Neural cell (in vitro differentiated cells): ENCODE measurements around the gene SREK1. TPM values are rescaled to one million over a fixed set of nuclear protein-coding genes. Genes with fewer than 3 reads are reported as not detected.

Experiments
- H2AFZ ChIP-seq: fragments of 200-600, 300-800 bp; sonication (generic), shearing (Covaris generic); 2 replicates; pipeline ENCODE4 v1.6.0; 2014; ENCODE audit warnings: low read depth, mild to moderate bottlenecking, antibody characterized with exemption, low read length, moderate library complexity
- H3F3A ChIP-seq: fragments of 200-600 bp; shearing (Covaris generic); 2 replicates; pipeline ENCODE4 v1.6.1; 2016; ENCODE audit warnings: mild to moderate bottlenecking, moderate library complexity, mixed read lengths, antibody characterized with exemption, low read length; ENCODE audit not compliant: insufficient read depth, poor library complexity, severe bottlenecking
- H3K27ac ChIP-seq: fragments of 200-600, 300-800 bp; sonication (generic), shearing (Covaris generic); 2 replicates; pipeline ENCODE4 v1.5.1; 2014; ENCODE audit warnings: mild to moderate bottlenecking, low read length, moderate library complexity
- H3K27me3 ChIP-seq: fragments of 300-800, 200-600 bp; sonication (generic), shearing (Covaris generic); 2 replicates; pipeline ENCODE4 v1.6.0; 2014; ENCODE audit warnings: mild to moderate bottlenecking, low read depth, low read length, moderate library complexity; ENCODE audit not compliant: insufficient read depth
- H3K36me3 ChIP-seq: fragments of 300-800, 200-600 bp; sonication (generic), shearing (Covaris generic); 2 replicates; pipeline ENCODE4 v1.5.1; 2014; ENCODE audit warnings: mild to moderate bottlenecking, antibody characterized with exemption, low read length, moderate library complexity; ENCODE audit not compliant: insufficient read depth
- H3K4me2 ChIP-seq: fragments of 300-800, 200-600 bp; sonication (generic), shearing (Covaris generic); 2 replicates; pipeline ENCODE4 v1.6.0; 2014; ENCODE audit warnings: mild to moderate bottlenecking, low read length
- H3K4me3 ChIP-seq: fragments of 300-800, 200-600 bp; sonication (generic), shearing (Covaris generic); 2 replicates; pipeline ENCODE4 v1.5.1; 2014; ENCODE audit warnings: mild to moderate bottlenecking, low read length, moderate library complexity
- H3K79me2 ChIP-seq: fragments of 200-600 bp; shearing (Covaris generic); replicated peaks from 2 replicates; pipeline ENCODE4 v1.6.0; 2014; ENCODE audit warnings: mild to moderate bottlenecking, low read length, moderate library complexity; ENCODE audit not compliant: insufficient read depth
- H3K9ac ChIP-seq: fragments of 300-800, 200-600 bp; sonication (generic), shearing (Covaris generic); 2 replicates; pipeline ENCODE4 v1.6.1; 2016; ENCODE audit warnings: mild to moderate bottlenecking, low read length, mixed read lengths
- H3K9me2 ChIP-seq: fragments of 200-600 bp; shearing (Covaris generic); 2 replicates; pipeline ENCODE4 v1.6.1; 2016; ENCODE audit warnings: mild to moderate bottlenecking, low read length, mixed read lengths; ENCODE audit not compliant: insufficient read depth
- H3K9me3 ChIP-seq: fragments of 200-600, 300-800 bp; sonication (generic), shearing (Covaris generic); 2 replicates; pipeline ENCODE4 v1.6.1; 2016; ENCODE audit warnings: mild to moderate bottlenecking, mixed run types, low read length, moderate library complexity, mixed read lengths
- H4K20me1 ChIP-seq: fragments of 200-600 bp; shearing (Covaris generic); 2 replicates; pipeline ENCODE4 v1.6.1; 2016; ENCODE audit warnings: mild to moderate bottlenecking, mixed run types; ENCODE audit not compliant: insufficient read depth
- CTCF ChIP-seq: fragments of 450-650 bp; IDR thresholded peaks from 2 replicates; pipeline ENCODE4 v1.5.1; 2014; ENCODE audit warnings: antibody characterized with exemption, mild to moderate bottlenecking, moderate library complexity; ENCODE audit not compliant: poor library complexity, severe bottlenecking
- EP300 ChIP-seq: fragments of 450-650 bp; conservative IDR thresholded peaks from 2 replicates; pipeline ENCODE4 v1.6.1; 2014; ENCODE audit warnings: antibody characterized with exemption, mild to moderate bottlenecking, moderate library complexity; ENCODE audit not compliant: poor library complexity, severe bottlenecking
- EZH2 ChIP-seq: fragments of 200-600, 300-800 bp; shearing (Covaris generic), sonication (generic); IDR thresholded peaks from 2 replicates; pipeline ENCODE4 v1.6.1; 2014; ENCODE audit warnings: antibody characterized with exemption, low read length, borderline replicate concordance, mild to moderate bottlenecking; ENCODE audit not compliant: insufficient read depth, poor library complexity, severe bottlenecking
- MXI1 ChIP-seq: fragments of 450-650 bp; conservative IDR thresholded peaks from 2 replicates; pipeline ENCODE4 v1.6.1; 2014; ENCODE audit warnings: antibody characterized with exemption, mild to moderate bottlenecking; ENCODE audit not compliant: poor library complexity, severe bottlenecking
- POLR2AphosphoS5 ChIP-seq: IDR thresholded peaks from 2 replicates; pipeline ENCODE4 v1.6.1; 2012
- RAD21 ChIP-seq: fragments of 450-650 bp; conservative IDR thresholded peaks from 2 replicates; pipeline ENCODE4 v1.6.1; 2014; ENCODE audit warnings: antibody characterized with exemption, mild to moderate bottlenecking, moderate library complexity
- REST ChIP-seq: IDR thresholded peaks from 2 replicates; pipeline ENCODE4 v1.6.1; 2012; ENCODE audit warnings: borderline replicate concordance
- SMC3 ChIP-seq: fragments of 450-650 bp; conservative IDR thresholded peaks from 2 replicates; pipeline ENCODE4 v1.6.1; 2014; ENCODE audit warnings: antibody characterized with exemption, mild to moderate bottlenecking, moderate library complexity; ENCODE audit not compliant: poor library complexity
- TAF1 ChIP-seq: IDR thresholded peaks from 2 replicates; pipeline ENCODE4 v1.6.1; 2012; ENCODE audit warnings: low read depth
- polyA plus RNA-seq: library from polyadenylated mRNA; depleted of rRNA; stranded (reverse); fragments of >200 nt; gene quantifications from 2 replicates; pipeline ENCODE4 v1.2.3, GENCODE V29; 2014

SREK1 gene
- polyA plus RNA-seq, 1 donor from 2014 or later, result 73.6 TPM

DNA sequence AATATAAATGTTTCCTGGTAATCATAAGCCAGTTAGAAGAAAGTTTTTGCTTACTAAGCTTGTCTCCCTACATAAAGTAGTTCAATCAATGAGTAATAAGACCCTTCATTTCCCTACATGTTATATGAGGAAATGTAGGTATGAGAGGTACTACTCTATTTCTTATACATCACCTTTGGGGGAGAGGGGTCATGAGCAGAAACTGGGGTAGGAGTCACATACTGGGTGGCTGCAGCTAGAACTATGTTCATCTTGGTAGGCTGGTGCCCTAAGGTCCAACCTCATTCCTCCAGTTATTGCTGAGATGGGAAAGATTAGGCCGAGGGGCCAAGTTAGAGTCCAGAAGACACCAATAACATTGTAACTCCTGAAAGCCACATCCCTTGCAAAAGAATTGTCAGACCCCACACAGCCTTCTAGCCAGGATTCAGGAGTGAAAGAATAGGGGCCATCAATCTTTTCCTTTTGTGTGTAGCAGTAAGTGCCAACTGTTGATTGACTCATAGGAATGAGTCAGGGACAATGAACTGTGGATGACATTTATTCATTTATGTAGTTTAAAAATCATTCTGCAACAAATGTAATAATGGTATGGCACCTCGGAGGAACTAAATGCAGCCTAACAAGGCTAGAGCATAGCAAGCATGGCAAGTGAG is 21.6 kb upstream of the SREK1 start:
- Histone ChIP-seq H3K36me3 (no peaks in the 10 kb centered on the region), H2AFZ (no peak overlapping the region), H3F3A (no peaks in the 10 kb centered on the region), H3K9ac (no peak overlapping the region), H3K27ac (no peak overlapping the region), H3K27me3 (no peaks in the 10 kb centered on the region), H3K9me2 (no peaks in the 10 kb centered on the region), H3K4me2 (no peak overlapping the region), H4K20me1 (no peaks in the 10 kb centered on the region), H3K79me2 (no peaks in the 10 kb centered on the region), H3K4me3 (no peak overlapping the region), H3K9me3 (no peaks in the 10 kb centered on the region)
- TF ChIP-seq POLR2AphosphoS5, result no peak
- no peak for TF ChIP-seq REST
- TF ChIP-seq RAD21, result no peak
- TF ChIP-seq MXI1, result no peak
- TF ChIP-seq EP300, result no peak
- no peak for TF ChIP-seq SMC3
- no peak for TF ChIP-seq TAF1
- no peak for TF ChIP-seq EZH2
- TF ChIP-seq CTCF, result no peak

- Histone ChIP-seq H3K36me3 (no peaks in the 10 kb centered on the region), H4K20me1 (no peaks in the 10 kb centered on the region), H3K4me3 (no peak overlapping the region), H2AFZ (no peak overlapping the region), H3K9ac (no peak overlapping the region), H3K79me2 (no peaks in the 10 kb centered on the region), H3K27ac (no peak overlapping the region), H3K27me3 (no peaks in the 10 kb centered on the region), H3F3A (no peaks in the 10 kb centered on the region), H3K9me3 (no peaks in the 10 kb centered on the region), H3K4me2 (no peak overlapping the region), H3K9me2 (no peaks in the 10 kb centered on the region)
- TF ChIP-seq MXI1, result no peak
- no peak for TF ChIP-seq RAD21
- no peak for TF ChIP-seq POLR2AphosphoS5
- TF ChIP-seq TAF1, result no peak
Observed at GRCh38 chr5:66129144-66129543, 15.0 kb upstream of the SREK1 start.

DNA sequence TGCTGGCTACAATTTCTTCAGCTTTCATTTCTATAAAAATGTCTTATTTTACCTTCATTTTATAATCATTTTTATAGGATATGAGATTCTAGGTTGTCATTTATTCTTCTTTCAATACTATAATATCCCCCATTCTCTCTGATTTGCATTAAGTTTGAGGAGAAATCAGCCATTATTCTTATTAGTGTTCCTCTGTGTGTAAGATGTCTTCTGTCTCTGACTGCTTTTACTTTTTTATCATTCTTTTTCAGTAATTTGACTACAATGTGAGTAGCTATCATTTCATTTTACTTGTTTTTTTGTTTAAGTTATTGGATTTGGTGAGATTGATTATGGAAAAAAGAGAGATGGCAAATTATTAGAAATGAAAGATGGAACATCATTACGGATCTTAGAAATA is 13.6 kb upstream of the SREK1 start:
- Histone ChIP-seq H3K27ac (no peak overlapping the region), H4K20me1 (no peaks in the 10 kb centered on the region), H3K9me3 (no peaks in the 10 kb centered on the region), H3K9ac (no peak overlapping the region), H3K27me3 (no peaks in the 10 kb centered on the region), H3K4me2 (no peak overlapping the region), H3F3A (no peaks in the 10 kb centered on the region), H3K4me3 (no peak overlapping the region), H3K9me2 (no peaks in the 10 kb centered on the region), H2AFZ (no peak overlapping the region), H3K79me2 (no peaks in the 10 kb centered on the region), H3K36me3 (no peaks in the 10 kb centered on the region)
- TF ChIP-seq EP300 (no peak), MXI1 (no peak), EZH2 (no peak), SMC3 (no peak), TAF1 (no peak), REST (no peak), CTCF (no peak)
